Cardiac fibroblast (primary cell): ENCODE measurements around the gene ZSCAN20.

Experiments used
- DNase-seq, 2 donors: peaks; one replicate each; pipeline versions ENCODE4 v3.0.0 to v3.0.0-alpha.2; 2010; ENCODE audit warnings: low read depth in 2 of 2
- H3K4me3 ChIP-seq, 2 donors: replicated peaks in 1 of 2; 1 replicate in 1 of 2; 2 replicates in 1 of 2; pipeline ENCODE4 v1.5.1; 2011; ENCODE audit warnings: low read depth in 2 of 2, low read length in 2 of 2, mild to moderate bottlenecking in 2 of 2, moderate library complexity in 1 of 2
- TF ChIP-seq, protein P1 (sequence below): IDR thresholded peaks from one replicate; pipeline ENCODE4 v1.5.1; 2011; ENCODE audit warnings: low read depth, mild to moderate bottlenecking, low read length, inconsistent platforms

The ZSCAN20 gene

DNA sequence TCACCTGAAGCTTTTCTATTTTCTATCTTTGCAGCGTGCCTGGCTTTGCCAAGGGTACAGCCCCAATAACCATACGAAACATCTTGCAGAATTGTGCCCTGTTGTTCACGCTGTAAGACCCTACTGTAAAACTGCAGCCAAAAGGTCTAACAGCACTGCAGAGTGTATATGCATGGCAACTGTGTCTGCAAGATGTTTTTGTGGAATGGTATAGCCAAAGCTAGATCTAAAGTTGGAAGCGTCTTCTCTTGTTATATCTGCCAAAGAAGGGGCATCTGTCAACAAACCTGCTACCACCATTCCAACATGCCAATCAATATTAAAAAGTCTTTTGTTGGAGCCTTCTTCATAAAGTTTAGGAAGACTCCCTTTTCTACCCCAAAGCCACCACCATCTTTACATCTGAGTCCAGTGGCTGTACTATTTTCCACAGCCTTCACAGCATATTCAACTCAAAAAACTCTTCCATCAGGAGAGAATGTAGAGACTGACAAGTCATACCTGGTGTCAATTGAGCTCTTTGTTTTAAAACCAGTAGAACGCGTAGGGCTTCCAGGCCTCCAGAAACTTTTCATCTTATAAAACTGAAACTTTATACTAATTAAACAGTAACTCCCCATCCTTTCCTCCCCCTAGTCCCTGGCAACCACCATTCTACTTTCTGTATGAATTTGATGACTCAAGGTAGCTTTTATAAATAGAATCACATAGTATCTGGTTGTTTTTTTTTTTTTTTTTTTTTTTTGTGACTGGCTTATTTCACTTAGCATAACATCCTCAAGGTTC is 40.0 kb downstream of the ZSCAN20 start:
- TF ChIP-seq, protein P1, sequence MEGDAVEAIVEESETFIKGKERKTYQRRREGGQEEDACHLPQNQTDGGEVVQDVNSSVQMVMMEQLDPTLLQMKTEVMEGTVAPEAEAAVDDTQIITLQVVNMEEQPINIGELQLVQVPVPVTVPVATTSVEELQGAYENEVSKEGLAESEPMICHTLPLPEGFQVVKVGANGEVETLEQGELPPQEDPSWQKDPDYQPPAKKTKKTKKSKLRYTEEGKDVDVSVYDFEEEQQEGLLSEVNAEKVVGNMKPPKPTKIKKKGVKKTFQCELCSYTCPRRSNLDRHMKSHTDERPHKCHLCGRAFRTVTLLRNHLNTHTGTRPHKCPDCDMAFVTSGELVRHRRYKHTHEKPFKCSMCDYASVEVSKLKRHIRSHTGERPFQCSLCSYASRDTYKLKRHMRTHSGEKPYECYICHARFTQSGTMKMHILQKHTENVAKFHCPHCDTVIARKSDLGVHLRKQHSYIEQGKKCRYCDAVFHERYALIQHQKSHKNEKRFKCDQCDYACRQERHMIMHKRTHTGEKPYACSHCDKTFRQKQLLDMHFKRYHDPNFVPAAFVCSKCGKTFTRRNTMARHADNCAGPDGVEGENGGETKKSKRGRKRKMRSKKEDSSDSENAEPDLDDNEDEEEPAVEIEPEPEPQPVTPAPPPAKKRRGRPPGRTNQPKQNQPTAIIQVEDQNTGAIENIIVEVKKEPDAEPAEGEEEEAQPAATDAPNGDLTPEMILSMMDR: no peak
- DNase-seq: no peak
- H3K4me3 ChIP-seq: no peak overlapping the region

DNA sequence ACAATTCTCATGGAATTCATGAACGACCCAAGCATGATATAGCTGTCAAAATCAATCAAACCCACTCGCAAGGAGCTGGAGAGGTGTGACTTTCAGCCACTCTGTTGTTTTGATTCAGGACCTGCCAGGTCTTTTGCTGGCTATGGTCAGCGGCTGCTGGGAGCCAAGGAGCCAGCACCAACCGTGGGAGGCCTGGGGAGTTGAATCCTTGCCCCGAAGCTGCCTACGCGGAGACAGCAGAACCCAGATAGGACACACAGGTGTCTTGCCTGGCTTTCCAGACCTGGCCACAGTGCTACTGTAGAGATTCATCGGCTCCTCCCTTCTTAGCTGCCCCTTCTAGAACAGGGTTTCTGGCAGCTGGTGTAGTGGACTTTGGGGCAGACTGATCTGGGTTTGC is 42.7 kb downstream of the ZSCAN20 start:
- no peak for DNase-seq
- TF ChIP-seq, protein P1: no peak
- no peak overlapping the region for H3K4me3 ChIP-seq

DNA sequence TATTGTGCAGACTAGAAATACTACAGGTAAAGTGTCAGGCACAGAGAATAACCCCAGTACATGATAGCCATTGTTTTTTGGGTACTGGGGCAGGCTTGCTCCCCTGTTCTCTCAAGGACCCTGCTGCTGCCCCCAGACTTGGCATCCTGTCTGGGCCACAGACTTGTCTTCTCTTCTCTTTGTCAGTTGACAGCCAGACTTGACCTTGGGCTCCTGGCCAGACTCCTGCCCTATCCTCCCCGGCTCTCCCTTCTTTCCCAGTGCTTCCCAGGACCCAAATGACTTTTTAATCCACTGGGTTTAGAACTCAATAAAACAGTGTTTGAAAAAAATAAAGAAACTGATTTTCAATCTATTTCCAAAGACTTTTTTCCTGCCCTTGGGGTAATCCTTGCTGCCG is 43.2 kb downstream of the ZSCAN20 start:
- TF ChIP-seq, protein P1: no peak
- DNase-seq: no peak
- no peak overlapping the region for H3K4me3 ChIP-seq

DNA sequence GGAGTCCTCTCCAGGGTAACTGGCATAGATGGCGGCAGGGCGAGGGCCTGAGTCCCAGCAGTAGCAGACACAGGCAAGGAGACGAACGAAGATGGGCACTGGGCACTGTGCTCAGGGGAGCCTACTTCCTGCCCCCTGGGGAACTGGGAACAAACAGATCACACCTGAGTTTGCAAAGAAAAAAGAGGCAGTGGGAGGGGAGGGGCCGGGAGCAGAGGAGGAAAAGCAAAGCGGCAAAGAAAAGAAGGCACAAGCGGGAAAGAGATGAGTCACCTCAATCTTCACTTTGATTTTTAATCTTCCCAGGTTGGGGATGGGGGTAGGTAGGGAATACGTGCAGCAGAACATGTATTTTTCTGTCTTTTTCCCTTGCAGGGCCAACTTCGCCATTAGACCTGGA is 44.0 kb downstream of the ZSCAN20 start:
- H3K4me3 ChIP-seq: no peak overlapping the region
- no peak for DNase-seq
- TF ChIP-seq, protein P1: no peak

DNA sequence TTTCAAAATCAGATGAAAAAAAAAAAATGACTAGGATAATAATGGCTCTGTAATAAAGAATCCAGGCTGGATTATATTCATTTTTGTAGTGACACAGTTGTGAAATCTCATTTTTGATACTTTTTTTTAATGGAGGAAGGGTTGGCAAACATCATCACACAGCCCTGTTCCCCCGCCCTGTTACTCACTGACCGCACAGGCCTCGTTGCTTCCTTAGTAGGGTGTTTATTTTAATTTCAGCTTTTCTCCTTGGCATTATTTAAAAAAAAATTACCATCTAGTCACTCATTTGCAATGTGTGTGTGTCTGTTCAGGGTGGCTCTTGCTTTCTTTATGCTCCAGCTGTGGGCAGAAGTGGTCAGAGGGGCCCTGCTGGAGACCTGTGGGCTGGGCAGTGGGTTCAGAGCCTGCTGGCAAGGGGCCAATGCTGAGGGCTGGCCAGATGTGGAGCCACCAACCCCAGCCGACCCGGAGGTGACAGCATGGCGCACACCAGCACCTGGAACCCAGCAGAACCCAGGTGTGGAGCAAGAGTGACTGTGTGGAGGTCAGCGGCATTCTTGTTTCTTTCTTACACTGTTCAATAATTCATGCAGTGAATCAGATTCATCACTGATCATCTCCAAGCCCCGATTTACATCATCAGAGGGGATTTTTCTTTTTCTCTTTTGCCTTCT is 44.6 kb downstream of the ZSCAN20 start:
- TF ChIP-seq, protein P1: no peak
- H3K4me3 ChIP-seq: no peak overlapping the region
- no peak for DNase-seq

DNA sequence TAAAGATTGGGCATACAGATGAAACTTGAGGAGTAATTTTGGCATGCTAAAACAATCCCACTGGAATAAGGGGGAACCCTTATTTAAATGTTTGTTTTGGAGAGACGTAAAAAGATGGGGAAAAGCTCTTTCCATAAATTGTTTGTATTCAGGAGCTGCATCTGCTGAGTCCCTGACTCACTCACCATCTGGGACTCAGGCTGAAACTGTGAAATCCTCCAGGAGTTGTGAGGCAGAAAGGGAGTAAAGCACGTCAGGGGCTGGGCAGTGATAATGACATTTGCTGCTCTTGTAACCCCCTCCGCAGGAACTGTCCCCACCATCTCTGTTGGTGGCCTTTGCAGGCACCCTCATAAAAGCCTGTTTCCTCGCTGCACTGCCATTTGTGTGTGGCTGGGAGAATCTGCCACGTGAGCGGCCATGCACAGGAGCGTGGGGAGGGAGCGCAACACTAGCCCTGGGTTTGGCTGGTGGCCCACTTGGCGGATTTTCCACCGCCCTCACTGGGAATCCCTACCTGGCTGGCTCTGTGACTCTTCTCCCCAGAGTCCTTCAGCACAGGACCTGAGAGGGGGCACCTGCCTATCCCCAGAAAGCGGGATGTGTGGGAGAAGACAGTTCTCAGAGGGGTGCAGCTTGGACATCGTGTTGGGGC is 45.3 kb downstream of the ZSCAN20 start:
- TF ChIP-seq, protein P1: no peak
- no peak overlapping the region for H3K4me3 ChIP-seq
- no peak for DNase-seq
